GM12891 (cell line): Measurements from ENCODE around the gene LIMS1.
"Not testable (repeated sequence)": the region's sequence is repeated elsewhere in the genome, so short reads cannot be mapped to it uniquely, and the experiment has no call there.

Experiments used
- PAX5 ChIP-seq: IDR thresholded peaks from 2 replicates; pipeline ENCODE4 v1.6.1; 2011; ENCODE audit warnings: low read length, moderate library complexity, mild to moderate bottlenecking; ENCODE audit not compliant: insufficient read depth, severe bottlenecking
- POLR2A ChIP-seq: IDR thresholded peaks from 2 replicates; pipeline ENCODE4 v1.6.1; 2011; ENCODE audit warnings: low read depth, low read length, control low read depth
- POLR2AphosphoS5 ChIP-seq: IDR thresholded peaks from 2 replicates; pipeline ENCODE4 v1.6.1; 2011; ENCODE audit warnings: low read depth, low read length, control low read depth
- POU2F2 ChIP-seq: IDR thresholded peaks from 2 replicates; pipeline ENCODE4 v1.6.1; 2011; ENCODE audit warnings: low read depth, mild to moderate bottlenecking, control low read depth, low read length, moderate library complexity
- SPI1 ChIP-seq: IDR thresholded peaks from 2 replicates; pipeline ENCODE4 v1.6.1; 2011; ENCODE audit warnings: low read depth, low read length, control low read depth
- TAF1 ChIP-seq: IDR thresholded peaks from 2 replicates; pipeline ENCODE4 v1.6.1; 2011; ENCODE audit warnings: low read depth, low read length, control low read depth

- TF ChIP-seq POLR2A, POLR2AphosphoS5, SPI1, TAF1, POU2F2, PAX5: not testable (repeated sequence)
These were observed 127.9 kb downstream of the LIMS1 start for GRCh38 chr2:108662207-108662612.
